Measurements from ENCODE around the gene MCM3AP.

- TF ChIP-seq CTCF (IDR thresholded peaks at IDR 0.05) (no peak), POLR2AphosphoS5 (IDR thresholded peaks at IDR 0.05) (no peak)
These were observed 18.5 kb downstream of the MCM3AP start for GRCh38 chr21:46266946-46267345.

All from sigmoid colon (tissue), 4 donors.